ENCODE measurements around the gene PDPK1.

PDPK1 gene

DNA sequence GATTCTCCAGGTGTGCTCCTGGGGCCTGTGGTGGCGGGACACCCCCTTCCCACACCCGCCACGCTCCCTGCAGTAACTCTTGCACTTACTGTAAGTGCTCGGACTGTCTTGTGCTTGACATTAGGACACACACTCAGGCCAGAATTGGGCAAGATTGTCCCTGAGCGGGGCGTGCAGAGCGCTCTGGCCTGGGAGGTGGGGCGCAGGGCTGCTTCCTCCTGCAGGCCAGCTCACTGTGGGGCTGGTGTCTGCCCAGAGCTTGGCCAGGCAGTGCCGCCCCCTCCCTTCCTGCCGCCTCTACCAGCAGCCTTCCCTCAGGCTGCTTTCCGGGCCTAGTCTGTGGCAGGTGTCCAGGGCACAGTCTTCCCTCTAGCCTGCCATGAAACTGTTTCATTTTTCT is 30.2 kb upstream of the PDPK1 start:
- no peak for DNase-seq

GRCh38 chr16:2508722-2509400 is 29.0 kb upstream of the PDPK1 start:
- DNase-seq, result no peak

DNA sequence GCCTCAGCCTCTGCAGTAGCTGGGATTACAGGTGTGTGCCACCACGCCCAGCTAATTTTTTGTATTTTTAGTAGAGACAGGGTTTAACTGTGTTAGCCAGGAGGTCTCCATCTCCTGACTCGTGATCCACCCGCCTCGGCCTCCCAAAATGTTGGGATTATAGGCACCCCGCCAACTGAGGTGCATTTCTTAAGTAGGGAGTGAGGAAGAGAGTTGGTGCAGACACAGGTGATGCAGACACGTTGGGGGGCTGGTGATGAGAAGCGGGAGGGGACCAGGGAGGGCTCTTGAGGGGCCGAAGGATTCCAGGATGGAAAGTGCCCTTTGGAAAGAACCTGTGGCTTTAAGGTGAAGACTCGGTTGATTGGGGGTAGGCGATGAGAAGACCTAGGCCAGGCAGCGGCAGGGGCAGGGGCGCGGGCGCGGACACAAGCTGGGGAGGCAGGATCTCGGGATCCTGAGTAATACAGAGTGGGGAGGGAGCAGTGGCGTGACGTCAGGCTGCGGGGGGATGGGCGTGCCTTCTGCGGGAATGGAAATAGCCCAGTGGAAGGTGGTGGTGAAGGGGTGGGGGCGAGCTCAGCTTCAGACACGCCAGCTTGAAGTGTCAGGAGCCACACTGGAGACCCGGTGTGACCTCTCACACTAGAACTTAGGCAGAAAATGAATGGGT is 26.6 kb upstream of the PDPK1 start:
- DNase-seq, result no peak

DNA sequence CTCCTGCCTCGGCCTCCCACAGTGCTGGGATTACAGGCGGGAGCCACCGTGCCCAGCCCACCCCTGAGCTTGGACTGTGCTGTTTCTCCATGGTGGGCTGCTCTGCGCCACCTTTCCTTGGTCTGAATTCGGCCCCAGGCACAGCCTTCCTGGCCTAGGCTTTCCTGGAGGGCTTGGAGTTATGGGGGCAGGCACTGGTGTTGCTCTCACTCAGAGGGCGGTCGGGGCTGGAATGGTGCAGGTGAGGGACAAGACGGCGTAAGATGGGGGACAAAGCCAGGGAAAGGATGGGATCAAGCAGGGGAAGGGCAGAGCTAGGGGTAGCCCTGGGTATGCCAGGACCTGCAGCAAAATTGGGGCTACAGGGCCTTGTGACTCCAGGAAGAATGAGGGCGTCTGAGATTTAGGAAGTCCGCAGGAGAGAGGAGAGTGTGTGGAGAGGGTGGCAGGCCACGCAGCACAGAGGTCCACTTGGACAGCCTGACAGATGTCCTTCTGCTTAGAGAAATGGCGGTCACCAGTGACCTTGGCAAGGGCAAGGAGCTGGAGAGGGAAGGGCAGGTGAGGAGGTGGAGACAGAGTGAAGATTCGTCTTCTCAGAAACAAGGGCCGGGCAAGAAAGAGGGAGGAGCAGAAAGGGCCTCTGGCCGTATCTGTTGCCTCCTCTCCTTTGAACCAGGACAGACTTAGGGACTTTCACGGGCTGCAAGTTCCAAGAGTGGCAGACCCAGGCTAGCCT is 25.7 kb upstream of the PDPK1 start:
- DNase-seq, result no peak

DNA sequence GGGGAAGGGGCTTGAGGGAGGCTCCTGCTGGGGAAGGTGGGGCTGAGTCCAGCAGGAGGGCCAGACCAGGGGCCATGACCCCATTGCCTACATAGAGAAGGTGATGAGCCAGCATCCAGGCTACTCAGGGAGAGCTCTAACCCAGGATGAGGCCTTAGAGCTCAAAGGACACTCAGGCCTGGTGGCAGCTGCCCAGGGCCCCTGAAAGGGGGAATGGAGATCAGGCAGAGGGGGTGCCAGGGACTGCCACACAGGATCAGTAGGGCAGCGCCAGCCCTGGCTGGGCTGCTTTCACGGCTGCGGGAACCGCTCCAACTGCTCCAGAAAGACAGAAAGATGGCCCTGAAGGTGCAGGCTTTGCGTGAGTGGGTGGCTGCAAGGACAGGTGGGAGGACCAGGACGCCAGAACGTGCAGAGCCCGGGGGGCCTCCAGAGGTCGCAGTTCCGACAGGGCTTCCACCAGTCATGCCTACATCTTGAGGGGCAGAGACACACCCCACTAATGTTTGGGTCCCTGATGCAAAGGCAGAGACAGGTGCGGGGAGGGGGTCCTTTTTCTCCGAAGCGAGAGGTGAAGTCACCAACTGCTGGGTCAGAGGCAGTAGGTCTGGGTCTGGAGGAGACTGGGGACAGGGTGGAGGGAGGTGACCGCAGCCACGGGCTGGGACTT is 25.0 kb upstream of the PDPK1 start:
- DNase-seq, result no peak

DNA sequence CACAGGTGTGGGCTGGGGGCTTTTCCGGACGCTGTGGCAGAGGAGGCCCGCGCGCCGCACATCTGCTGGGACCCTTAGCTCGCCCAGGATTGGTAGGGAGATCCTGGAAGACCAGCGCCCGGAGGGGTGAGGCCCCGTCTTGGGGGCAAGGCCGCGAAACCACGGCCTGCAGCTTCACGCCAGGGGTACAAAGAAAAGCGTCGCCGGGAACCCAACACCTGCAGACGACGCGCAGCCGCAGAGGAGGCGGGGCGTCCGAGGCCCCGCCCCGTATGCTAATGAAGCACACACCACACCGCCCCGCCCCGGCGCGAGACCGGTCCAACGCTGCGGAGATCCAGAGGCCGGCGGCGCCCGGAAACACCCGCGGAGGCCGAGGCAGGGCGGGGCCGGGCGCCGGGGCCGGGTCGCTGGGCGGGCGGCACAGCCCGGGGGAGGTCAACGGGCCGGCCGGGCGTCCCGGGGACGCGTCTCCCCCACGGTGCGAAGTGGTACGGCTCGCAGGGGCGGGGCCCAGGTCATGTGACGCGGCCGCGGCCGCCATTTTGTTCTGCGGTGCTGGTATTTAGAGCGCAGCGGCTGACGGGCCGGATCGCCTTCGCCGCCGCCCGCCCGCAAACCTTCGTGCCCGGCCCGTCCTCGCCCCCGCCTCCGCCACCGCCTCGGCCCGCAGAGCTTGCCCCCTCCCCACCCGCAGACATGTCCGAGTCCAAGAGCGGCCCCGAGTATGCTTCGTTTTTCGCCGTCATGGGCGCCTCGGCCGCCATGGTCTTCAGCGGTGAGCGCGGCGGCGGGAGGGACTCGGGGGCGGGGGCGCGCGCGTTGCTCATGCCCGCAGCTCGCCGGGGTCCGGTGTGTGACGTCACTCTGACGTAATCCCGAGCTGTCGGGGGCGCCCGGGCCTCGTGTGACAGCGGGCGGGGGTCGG is 24.2 kb upstream of the PDPK1 start, which contains the start of gene ATP6V0C:
TSS of gene ATP6V0C (plus strand) at position 548 of the 928 bp plus-strand sequence. CDS start at position 700, 152 bp downstream.
- peak; percentile 92 for DNase-seq

GRCh38 chr16:2514333-2515179 is 23.3 kb upstream of the PDPK1 start:
- DNase-seq, result peak; percentile 46

DNA sequence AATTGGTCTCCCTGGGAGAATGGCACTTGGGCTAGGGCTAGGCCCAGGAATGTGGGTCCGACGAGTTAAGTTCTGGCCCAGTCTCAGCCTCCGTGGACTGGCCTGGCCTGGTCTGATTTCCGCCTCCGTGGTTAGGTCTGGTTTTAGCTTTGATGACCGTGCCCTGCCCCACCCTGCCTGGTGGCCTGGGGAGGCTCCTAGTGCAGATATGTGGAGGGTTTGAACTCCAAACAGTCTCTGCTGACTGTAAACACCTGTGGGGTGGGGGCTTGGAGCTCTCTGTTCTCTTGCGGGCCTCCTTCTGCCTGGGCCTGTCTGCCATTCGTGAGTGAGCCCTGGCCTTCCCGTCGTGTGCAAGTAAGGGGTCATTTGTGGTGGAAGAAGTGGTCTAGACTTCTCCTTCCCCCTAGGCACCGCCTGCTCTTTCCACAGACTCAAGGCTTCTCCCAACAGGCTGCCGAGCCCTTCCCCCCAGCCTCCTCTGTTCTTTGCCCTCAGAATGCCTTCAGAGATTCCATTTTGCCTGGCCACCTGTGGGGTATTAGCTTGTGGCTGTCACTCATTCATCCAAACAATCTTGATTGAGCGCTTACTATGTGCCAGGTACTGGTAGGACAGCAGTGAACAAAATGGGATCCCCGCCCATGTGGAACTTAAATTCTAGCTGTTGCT is 22.5 kb upstream of the PDPK1 start:
- no peak for DNase-seq

DNA sequence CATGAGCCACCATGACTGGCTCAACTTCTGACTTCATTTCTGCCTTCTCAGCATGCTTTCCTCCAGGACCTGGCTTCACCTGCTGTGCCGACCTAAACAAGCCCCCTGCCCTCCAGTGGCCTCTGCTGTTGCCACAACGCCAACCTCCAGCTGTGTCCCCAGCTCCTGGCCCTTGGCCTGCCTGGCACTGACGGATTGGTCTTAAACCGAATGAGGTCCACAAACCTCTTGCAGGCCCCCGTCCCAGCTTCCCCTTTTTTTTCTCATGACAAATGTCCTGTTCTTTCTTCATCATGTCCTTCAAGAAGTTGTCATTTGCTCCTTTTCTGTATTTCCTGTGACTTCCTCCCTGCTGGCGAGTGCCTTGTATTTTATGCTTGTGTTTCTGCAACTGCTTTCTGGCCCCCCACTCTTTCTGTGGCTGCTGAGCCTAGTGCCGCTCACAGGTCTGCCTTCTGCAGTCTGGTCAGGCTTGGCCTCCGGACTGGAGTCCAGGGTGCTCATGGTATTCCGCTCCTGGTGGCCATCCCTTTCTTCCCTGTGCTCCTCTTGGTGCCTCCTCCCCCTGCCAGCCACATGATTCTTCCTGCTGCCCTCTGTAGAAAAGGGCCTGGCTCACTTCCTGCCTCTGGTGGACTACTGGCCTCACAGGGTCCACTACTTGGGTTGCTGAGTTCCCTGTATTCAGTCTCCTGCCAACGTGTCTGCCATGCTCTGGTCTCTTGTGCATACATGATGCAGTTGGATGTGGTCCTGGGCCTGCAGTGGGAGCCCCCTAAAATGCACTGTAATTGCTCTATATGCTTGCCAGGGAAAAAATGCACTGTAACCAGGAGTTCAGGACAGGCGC is 21.2 kb upstream of the PDPK1 start:
- no peak for DNase-seq

- DNase-seq, result no peak
Measured at GRCh38 chr16:2517954-2518605, 19.7 kb upstream of the PDPK1 start.

GRCh38 chr16:2518823-2519710 is 18.8 kb upstream of the PDPK1 start:
- no peak for DNase-seq

GRCh38 chr16:2519711-2520080 is 18.1 kb upstream of the PDPK1 start:
- DNase-seq, result no peak

- DNase-seq, result peak; percentile 93
Measured at GRCh38 chr16:2520097-2520783, 17.6 kb upstream of the PDPK1 start, which contains the start of gene AMDHD2. Gene AMDHD2, plus strand, starts transcription at chr16:2520371. Its CDS starts 88 bp downstream, at chr16:2520459.

DNA sequence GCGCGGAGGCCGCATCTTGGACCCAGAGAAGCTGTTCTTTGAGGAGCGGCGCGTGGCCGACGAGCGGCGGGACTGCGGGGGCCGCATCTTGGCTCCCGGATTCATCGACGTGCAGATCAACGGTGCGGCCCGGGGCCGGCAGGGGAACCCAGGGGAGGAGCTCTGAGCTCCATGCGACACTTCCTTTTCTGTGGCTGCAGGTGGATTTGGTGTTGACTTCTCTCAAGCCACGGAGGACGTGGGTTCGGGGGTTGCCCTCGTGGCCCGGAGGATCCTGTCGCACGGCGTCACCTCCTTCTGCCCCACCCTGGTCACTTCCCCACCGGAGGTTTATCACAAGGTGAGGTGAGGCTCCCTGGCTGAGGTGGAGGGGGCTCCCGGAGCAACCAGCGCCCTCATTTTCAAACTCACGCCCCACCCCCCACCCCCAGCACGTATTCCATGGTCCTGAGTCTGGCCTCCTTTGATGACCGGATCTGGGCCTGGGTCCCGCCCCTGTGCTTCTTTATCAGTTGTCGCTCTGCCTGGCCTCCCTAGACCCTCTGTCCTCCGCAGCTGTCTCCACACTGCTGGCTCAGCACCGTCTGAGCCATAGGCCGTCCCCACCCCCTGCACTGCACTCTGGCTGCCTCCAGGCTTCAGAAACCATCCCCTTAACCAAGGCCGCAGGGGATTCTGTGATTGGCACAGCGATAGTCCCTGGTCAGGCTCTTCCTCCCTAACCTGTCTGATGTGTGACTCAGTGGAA is 16.9 kb upstream of the PDPK1 start:
- peak; percentile 55 for DNase-seq

DNA sequence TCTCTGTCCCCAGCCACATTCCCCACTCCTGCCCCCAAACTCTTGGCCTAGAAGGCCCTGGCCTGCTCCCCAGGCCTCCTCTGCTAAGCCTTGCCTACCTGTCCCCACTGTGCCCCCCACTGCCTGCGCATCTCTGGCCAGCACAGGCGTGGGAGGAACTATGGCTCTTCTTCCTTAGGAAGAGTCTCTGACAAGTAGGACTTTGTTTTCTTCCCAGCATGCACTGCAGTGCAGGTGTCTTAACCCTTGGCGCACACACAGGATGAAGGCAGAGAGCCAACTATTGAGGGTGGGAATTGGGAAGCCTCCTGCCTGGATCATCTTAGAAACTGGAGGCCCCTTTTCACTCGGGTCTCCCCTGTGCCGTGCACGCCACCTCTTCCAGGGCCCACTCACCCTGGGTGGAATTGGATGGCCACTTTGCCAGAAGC is 14.0 kb upstream of the PDPK1 start:
- no peak for DNase-seq

GRCh38 chr16:2524339-2524938 is 13.4 kb upstream of the PDPK1 start:
- no peak for DNase-seq
